ENCODE measurements around the gene ARPC2.

- no peak for TF ChIP-seq POLR2A (IDR thresholded peaks at IDR 0.05; ENCODE audit: low read length)
- no peak for TF ChIP-seq GATA1 (IDR thresholded peaks at IDR 0.05; ENCODE audit: low read depth, low read length)
Observed at GRCh38 chr2:218196974-218197373, 20.0 kb upstream of the ARPC2 start.
